HG02870 (cell line): ENCODE results near the gene GFY.
"Not testable (repeated sequence)": the region's sequence is repeated elsewhere in the genome, so short reads cannot be mapped to it uniquely, and the experiment has no call there.

Experiments used
- ATAC-seq: cut with Tn5 transposase; IDR thresholded peaks from one replicate; pipeline ENCODE4 v1.9.1; 2021; ENCODE audit warnings: mild to moderate bottlenecking, moderate library complexity; ENCODE audit not compliant: unreplicated experiment

GFY gene

GRCh38 chr19:49468199-49468598 lies 43.0 kb downstream of the GFY start:
- ATAC-seq, result no peak

DNA sequence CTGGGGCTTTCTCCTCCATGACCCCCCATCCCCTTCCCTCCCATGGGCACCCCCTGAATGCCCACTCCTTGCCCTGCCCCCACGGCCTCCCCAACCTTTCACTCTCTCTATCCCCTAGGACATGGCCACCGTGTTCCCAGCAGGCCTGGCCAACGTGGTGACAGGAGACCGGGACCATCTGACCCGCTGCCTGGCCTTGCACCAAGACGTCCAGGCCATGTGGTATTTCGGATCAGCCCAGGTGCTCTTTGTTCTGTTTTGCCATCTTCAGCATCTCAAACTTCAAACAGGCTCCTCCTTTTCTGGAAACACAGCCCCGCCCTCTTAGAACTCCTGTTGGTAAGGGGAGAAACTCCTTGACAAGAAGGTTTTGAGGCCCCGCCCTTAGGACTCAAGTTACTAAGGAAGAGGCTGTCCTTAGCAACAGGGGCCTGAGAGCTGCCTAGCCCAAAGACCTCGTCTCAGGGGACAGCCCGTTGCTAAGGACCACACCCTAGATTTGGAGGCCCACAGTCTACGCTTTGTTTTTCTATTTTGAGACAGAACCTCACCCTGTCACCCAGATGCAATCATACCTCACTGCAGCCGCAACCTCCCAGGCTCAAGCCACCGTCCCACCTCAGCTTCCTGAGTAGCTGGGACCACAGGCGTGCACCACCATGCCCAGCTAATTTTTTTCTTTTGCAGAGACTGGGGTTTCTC lies 43.7 kb downstream of the GFY start:
- peak; percentile 60 for ATAC-seq

DNA sequence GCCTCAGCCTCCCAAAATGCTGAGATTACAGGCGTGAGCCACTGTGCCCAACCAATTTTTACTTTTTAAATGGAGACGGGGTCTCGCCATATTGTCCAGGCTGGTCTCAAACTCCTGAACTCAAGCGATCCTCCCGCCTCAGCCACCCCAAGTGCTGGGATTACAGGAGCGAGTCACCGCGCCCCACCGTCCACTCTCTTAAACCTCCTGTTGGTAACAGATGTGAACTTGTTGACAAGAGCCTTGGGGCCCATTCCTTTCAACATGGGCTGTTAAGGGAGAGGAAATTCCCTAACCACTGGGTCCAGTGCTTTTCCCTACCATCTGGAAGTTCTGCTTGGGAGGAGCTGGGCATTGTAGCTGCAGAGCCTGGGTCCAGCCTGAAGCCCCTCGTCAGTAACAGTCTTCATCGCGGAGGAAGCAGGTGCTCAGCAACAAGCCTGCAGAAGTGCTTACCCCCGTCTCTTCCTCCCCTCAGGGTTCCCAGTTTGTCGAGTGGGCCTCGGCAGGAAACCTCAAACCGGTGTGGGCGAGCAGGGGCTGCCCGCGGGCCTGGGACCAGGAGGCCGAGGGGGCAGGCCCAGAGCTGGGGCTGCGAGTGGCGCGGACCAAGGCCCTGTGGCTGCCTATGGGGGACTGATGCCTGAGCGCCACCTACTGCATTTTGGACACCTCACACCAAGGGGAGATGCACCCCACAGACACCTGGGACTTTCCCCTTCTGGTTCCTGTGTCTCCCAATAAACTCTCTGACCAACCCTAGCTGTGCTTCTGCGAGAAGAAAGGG lies 44.8 kb downstream of the GFY start:
- ATAC-seq, result peak; percentile 43

DNA sequence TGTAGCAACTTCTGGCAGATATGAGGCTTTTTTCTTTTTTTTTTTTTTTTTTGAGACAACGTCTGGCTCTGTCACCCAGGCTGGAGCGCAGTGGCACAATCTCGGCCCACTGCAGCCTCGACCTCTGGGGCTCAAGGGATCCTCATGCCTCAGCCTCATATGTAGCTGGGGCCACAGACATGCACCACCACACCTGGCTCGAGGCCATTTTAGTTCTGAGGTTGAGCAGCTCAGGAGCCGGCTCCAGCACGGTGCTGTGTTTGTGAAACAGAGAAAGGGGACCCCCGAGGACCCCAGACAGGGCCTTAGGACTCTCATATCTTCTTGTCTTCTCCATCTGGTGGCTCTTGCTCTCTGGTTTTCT lies 45.4 kb downstream of the GFY start:
- no peak for ATAC-seq

- ATAC-seq, result no peak
Observed at GRCh38 chr19:49472936-49473335, 47.7 kb downstream of the GFY start.

GRCh38 chr19:49473501-49473867 lies 48.3 kb downstream of the GFY start:
- not testable (repeated sequence) for ATAC-seq

DNA sequence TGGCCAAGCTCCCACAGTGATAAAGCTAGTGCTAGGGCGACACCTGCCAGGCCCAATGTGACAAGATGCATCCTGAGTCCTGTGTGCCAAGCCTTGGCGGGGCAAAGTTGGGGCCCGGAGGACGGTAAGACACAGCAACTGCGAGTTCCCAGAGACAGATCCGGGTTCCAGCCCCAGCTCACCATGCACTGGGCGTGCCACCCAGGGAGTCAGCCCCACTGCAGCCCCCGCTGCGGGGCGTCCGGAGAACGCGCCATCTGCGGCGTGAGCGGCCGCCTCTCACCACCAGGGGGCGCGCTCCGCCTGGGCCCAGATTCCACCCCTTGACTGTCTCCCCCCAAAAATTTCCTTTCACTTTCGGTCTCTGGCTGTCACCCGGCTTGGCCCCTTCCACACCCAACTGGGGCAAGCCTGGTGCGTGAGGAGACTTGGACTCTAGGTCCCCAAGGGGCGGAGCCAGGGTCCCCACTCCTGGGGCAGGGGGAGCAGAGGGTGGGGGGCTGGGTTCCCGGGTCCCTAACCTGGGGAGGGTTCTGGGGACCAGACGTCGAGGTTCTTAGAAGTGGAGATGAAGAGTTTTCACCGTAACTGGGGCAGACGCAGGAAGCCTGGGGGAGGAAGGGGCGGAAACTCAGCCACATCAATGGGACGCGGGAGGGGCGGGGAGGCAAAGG lies 48.8 kb downstream of the GFY start, which contains the start of gene FLT3LG:
TSS of gene FLT3LG (plus strand) at position 348 of the 674 bp plus-strand sequence. CDS start 425 bp downstream, outside the sequence.
- ATAC-seq, result no peak

DNA sequence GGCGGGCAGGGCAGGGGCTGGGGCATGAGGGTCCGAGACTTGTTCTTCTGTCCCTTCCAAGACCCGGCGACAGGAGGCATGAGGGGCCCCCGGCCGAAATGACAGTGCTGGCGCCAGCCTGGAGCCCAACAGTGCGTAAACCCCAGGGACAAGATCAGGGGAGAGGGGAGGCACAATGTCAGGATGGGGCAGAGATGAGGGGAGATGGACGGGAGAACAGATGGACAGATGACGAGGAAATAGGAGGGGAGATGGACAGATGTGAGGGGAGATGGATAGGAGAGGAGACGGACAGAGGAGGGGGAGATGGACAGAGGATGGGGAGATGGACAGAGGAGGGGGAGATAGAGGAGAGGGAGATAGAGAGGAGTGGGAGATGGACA lies 49.3 kb downstream of the GFY start:
- ATAC-seq, result no peak

DNA sequence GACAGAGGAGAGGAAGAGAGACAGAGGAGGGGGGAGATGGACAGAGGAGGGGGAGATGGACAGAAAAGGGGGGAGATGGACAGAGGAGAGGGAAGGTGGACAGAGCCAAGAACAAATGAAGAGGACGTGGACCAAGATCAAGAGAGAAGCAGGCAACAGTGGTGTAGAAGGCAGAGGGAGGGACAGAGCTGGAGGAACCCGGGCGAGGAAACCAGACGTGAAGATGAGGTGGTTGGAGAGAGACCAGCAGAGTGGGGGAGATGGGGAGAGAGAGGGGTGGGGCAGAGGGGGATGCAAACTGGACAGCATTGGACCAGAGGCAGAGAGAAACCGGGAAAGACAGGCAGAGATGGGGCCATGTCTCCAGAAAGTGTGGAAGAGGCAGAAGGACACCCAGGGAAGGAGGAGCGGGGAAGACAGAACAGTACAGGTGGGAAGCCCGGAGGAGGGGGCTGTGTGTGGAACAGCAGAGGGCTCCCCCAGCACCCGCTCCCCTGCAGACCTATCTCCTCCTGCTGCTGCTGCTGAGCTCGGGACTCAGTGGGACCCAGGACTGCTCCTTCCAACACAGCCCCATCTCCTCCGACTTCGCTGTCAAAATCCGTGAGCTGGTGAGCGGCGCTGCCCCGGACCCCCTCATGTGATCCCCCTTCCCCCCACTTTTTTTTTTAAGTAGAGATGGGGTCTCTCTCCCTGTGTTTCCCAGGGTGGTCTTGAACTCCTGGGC lies 50.2 kb downstream of the GFY start:
- no peak for ATAC-seq

DNA sequence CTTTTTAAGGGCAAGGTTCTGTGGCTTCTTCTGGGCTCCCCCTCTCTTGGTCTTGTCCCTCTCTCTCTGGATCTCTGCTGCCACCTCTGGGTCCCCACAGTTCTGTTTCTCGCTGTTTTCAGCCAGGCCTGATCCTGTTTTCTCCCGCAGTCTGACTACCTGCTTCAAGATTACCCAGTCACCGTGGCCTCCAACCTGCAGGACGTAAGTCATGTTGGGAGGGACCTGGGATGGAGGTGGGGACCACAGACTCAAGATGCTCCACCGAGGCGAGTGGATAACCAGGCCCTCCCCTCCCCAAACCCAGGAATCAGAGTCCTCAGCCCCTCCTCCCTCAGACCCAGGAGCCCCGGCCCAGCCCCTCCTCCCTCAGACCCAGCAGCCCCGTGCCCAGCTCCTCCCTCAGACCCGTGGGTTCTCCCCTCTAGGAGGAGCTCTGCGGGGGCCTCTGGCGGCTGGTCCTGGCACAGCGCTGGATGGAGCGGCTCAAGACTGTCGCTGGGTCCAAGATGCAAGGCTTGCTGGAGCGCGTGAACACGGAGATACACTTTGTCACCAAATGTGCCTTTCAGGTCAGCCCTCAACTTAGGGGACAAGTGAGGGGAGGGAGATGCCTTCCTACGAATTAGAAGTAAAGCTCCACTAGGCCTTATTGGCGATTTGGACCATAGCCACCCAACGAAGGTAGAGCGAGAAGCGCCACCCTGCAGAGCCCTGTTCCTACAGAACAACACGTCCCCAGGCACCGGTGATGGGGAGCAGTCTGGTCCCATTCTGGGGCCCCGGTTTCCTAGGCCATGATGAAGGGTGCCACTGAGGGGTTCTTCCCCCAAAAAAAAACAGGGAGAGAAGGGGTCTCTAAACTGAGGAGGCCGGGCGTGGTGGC lies 51.0 kb downstream of the GFY start:
- ATAC-seq, result no peak
